Stimulated activated CD4-positive, alpha-beta T cell treated with anti-CD3 and anti-CD28 coated beads, Interleukin-2, amount 100 ng/mL, for 24 hours (primary cell): ENCODE measurements around the gene FBXO5.
A peak's percentile ranks its signal among the peaks of the same experiment; 100 is the strongest.
"Not testable (repeated sequence)": the region's sequence is repeated elsewhere in the genome, so short reads cannot be mapped to it uniquely, and the experiment has no call there.

Source experiments
- DNase-seq, 2 donors: peaks; one replicate each; pipeline ENCODE4 v3.0.0-alpha.2; 2020

Gene FBXO5, protein sequence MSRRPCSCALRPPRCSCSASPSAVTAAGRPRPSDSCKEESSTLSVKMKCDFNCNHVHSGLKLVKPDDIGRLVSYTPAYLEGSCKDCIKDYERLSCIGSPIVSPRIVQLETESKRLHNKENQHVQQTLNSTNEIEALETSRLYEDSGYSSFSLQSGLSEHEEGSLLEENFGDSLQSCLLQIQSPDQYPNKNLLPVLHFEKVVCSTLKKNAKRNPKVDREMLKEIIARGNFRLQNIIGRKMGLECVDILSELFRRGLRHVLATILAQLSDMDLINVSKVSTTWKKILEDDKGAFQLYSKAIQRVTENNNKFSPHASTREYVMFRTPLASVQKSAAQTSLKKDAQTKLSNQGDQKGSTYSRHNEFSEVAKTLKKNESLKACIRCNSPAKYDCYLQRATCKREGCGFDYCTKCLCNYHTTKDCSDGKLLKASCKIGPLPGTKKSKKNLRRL

DNA sequence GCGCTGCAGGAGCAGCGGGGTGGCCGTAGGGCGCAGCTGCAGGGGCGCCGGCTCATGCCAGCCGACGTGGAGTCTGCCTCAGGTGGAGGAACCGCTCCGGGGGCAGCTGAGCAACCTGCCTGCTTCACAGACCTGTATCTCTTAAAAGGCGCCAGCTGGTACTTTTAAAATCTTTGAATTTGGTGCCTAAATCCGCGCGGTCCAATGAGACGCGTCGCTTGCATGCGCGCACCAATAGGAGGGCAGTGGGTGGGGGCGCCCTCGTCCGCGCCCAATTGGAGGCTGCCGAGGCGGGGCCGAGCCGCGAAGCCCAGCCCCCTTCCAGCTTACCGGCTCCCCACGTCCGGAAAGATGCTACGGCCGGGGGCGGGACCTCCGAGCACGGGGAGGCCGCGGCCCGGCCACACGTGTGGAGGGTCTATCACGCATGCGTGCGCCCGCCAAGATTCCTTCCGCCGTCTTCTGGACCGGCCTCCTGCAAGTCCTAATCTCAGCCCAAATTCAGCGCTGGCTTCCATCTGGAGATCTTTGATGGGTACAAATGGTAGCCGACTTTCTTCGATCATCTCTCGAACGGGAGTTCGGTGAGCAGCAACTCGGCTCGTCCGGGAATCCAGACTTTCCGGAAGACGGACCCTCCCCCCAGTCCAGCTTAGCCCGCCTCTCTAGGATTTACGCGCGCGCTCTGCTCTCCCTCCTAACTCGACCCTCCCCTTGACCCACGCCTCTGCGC is at the start of gene FBXO5:
FBXO5 (minus strand) TSS at position 138 of the 733 bp plus-strand sequence; CDS start at position 56, 82 bp downstream.
- peak; percentile 97 to 98 for DNase-seq

DNA sequence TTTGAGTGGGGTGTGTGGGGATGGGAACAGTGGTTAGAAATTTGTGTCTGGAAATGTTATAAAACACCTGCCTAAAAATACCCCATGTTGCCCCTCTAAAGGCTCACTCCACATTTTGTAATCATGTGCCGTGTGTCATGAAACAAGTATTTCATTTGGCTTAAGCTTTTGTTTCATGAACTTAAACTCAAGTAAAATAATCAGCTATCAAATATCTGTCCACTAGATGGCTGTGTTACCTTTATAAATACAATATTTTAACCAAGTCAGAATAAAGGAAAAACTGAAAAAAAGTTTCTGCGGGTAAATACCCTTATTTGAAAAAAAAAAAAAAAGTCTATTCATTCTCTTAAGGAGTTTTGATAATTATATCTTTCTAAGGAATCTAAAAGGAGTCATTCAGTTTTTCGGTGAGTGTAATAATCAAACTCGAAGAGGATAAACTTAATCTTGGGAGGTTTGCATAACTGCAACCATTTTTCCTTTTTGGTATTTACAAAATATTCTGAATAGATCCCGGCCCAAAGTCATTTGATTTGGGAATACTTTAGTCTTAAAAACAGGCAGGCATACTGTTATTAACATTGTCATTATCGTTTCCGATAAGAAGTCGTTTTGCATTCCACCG is 49.5 kb upstream of the FBXO5 start:
- no peak for DNase-seq

DNA sequence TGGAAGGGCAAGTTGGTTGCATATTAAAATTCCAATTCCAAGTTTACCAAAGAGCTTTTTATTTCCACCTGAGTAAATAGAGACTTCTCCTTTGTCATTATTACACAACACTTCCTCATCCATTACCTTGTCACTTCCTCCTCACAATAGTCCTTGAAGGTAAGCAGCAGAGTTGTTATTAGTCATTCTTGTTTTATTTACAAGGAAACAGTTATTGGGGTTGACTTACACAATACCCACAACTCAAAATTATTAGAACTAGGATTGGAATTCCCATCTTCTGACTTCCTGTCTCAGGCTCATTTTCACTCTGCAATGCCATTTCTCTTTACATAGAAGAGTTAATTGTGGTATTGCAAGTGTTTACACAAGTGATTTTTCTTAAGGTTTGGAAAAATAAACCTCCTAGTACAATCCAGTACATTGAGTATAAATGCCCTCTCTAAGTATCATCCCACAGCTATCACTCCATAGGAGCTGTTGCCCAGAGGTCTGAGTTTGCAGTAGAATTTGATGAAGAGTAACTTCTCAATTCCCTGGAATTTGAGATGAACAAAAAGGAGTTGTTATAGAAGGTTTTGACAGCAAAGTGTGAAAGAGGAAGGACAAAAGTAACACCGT is 48.6 kb upstream of the FBXO5 start:
- DNase-seq, result no peak

DNA sequence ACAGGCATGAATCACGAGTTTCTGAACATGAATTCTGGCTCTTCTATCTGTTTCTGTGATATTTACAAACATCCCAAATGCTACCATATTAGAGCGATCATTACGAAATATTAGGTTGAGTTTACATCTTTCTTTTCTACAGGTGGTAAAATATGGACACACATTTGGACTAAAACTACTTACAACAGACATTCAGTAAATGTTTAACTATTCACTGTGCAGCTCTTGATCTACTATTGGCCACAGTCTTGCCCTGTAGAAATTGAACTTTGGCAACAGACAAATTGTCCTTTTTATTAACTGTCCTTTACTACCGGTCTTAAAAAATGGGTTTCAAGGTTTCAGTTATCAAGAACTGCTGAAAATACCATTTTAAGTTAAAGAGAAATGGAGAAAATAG is 46.1 kb upstream of the FBXO5 start:
- no peak for DNase-seq

DNA sequence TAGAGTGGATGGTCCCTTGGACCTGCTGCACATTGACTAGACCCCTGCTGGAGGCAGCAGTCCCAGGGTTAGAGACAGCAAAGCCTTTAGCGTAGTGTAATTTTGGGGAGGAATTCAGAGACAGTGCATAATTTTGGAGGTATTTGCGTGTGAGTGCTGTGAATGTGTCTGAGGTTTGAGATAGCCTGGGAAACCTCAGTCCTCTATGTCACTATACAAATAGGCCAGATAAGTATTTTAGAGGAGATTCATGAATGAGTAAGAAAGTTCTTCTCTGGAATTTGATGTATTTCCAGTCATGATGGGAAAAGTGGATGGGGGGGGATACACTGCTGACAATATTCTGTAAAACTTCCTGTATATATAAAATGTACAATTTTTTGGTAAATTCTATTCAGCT is 45.4 kb upstream of the FBXO5 start:
- DNase-seq, result no peak

DNA sequence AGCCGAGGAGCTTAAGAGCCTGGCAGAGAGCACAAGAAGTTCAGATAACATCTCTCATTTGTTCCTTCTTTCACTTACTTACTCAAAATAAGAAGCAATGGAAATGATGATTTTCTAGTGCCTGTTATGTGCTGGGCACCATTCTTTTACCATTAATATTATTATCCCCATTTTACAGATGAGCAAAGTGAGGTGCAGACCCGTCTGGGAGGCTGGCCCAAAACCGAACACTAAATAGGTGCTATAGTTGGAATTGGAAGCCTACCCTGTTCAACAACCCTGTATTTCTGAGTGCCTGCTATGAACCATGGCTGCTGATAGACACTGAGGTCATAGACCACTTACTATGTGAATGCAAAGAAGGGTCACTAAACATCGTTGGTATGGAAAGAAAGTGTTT is 44.6 kb upstream of the FBXO5 start:
- no peak for DNase-seq

DNA sequence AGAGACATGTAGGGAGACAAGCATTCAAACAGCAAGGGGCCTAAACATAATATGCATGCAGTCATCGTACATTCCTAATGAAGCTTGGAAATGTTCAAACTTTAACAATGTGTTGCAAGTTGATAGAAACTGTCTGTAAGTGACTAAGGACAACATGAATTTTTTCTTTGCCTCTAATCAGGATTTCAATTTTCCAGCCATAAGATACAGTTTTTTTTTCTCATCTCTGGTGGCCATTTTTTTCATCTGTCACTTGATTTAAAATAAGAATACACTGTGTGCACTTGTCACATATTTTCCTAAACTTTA is 41.8 kb upstream of the FBXO5 start:
- DNase-seq, result no peak

DNA sequence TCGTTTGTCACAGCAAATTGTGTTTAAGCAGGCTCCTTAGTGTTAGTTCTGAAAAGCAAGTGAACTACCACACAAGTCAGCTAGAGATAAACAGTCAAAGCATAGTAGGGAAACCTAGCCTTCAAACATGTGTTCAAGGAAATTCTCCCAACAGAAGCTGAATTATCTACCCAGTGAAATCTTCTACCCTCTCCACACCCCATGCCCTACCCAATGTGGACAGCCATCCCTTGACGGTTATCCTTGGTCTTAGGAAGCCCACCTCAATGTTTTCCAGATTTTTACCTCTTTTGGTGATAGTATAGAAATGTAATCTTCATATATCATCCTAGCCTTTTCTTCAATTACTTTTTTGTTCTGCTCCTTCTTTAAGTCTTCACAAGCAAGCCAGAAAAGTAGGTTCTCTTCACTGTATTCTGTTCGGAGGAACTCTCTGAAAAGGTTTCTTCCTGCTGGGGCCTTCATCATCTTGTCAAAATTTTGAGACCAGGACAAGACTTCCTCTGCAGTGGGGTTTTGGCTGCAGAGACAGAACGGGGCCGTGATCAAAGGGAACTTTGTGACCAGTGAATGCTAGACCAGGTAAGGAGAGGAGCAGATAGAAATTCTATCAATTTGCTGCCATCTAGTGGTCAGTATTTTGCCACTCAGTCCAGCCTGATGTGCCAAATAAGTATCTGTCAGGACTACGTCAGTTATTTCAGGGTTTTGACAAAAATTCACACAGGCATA is 41.3 kb upstream of the FBXO5 start:
- peak; percentile 14 to 28 for DNase-seq

DNA sequence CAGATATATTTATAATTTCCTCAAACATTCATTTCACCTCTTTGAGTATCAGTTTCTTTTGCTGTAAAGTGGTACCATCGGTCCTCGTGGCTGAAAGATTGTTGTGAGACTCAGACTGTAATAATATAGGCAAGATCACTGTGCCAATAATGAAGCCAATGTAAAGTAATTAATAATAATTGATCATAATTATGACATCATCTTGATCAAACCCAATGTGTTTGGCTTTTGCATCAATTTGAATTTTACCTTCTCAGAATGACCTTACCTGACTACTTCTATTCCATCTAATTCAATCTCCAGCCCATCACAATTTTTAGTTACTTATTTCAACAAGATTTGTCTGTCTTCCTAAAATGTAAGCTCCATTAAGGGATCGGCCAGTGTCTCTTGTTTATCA is 35.5 kb upstream of the FBXO5 start:
- no peak for DNase-seq

DNA sequence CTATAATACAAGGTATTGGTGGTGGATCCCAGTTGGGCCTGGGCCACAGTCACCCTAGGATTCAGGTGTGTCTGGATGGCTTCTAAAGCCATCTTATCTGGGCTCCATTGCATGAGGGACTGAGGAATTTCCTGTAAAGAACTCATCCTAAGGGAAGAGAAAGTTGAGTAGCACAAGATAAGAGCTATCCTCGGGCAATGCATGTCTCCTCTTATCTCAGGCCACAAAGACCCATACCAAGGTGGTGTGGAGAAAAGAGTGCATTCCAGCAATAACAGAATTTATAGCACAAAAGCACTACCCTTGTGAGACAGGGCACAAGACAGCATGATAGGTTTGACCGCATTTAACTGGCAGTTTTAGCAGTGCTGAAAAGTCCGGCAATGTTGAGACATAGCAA is 34.0 kb upstream of the FBXO5 start:
- no peak for DNase-seq

DNA sequence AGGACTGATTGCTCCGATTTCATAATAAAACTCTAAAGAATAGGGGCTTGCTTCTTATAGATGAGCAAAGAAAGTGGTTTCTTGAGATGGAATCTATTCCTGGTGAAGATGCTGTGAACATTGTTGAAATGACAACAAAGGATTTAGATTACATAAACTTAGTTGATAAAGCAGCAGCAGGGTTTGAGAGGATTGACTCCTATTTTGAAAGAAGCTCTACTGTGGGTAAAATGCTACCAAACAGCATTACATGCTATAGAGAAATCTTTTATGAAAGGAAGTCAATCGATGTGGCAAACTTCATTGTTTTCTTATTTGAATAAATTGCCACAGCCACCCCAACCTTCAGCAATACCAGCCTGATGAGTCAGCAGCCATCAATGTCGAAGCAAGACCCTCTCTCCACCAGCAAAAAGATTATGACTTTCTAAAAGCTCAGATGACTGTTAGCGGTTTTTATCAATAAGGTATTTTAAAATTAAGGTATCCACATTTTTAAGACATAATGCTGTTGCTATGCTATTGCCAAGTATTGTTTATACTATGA is 32.3 kb upstream of the FBXO5 start:
- no peak for DNase-seq

DNA sequence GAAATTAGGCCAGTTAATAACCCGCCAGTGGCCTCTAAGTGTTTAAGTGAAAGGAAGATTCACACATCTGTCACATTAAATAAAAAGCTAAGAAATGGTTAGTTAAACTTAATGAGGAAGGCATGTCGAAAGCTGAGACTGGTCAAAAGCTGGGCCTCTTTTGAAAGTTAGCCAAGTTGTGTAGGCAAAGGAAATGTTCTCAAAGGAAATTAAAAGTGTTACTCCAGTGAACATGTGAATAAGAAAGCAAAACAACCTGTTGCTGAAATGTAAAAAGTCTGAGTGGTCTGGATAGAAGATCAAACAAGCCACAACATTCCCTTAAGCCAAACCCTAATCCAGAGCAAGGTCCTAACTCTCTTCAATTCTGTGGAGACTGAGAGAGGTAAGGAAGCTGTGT is 30.6 kb upstream of the FBXO5 start:
- DNase-seq, result no peak

DNA sequence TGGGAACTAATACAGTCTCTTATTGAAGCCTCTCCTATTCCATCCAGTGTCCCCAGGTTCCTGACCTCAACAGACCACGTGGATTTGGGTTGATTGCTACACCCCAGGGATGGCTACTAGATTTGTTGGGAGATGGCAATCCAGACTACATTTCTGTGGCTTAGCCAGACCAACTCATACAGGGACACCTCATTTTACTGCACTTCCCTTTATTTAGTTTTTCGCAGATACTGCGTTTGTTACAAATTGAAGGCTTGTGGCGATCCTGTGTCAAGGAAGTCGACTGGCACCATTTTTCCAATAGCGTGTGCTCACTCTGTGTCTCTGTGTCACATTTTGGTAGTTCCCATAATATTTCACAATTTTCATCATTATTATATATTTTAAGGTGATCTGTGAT is 30.0 kb upstream of the FBXO5 start:
- no peak for DNase-seq

DNA sequence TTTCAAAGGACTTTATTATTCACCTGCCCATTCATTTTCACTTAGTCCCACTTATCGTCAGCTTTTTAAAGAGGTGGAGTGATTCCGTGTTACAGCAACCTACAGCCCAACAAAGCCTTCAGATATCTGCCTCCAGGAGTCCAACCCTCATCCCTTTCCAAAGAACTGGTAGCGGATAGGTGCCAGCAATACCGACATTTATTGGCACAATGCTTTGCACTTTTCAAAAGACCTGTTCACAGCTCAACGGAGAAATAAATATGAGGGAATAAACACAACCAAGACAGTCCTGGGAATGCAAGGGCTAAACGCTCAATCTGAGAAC is 20.5 kb upstream of the FBXO5 start:
- DNase-seq, result no peak

DNA sequence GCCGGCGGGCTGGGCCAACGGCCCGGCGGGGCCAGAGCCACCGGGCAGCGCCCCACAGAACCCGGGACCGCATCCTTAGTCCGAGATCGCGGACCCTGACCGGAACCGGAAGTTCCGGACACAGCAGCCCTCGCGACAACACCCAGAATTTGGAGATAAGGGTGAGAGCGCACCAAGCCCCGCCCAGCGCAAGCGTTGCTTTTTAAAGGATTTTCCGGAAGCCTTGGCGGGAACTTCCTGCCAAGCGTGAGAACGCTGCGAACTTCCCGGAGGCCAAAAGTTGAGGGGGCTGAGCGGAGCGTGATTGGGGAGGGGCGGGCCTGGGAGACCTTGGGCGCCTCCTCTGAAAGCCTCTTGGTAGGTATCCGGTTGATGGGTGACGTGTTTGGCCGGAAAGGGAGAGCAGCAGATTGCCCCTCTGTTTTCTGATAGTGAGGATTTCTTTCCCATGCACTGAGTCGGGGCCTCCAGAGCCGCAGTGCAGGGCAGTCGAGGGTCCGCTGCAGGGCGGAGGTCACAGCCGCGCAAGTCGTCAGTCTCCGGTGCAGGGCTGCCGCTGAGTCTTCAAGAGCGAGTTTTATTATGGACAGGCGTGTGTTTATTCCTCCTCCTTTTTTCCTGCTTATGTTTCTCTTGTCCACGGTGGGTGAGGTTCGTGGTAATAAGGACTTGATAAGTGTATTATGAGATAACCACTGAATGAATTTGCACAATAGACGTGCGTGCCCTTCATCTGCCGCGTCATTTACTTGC is 19.9 kb upstream of the FBXO5 start, which contains the start of gene MTRF1L:
MTRF1L (minus strand) TSS at position 97 of the 753 bp plus-strand sequence; CDS start at position 73, 24 bp downstream.
- DNase-seq, result peak; percentile 89 to 90

DNA sequence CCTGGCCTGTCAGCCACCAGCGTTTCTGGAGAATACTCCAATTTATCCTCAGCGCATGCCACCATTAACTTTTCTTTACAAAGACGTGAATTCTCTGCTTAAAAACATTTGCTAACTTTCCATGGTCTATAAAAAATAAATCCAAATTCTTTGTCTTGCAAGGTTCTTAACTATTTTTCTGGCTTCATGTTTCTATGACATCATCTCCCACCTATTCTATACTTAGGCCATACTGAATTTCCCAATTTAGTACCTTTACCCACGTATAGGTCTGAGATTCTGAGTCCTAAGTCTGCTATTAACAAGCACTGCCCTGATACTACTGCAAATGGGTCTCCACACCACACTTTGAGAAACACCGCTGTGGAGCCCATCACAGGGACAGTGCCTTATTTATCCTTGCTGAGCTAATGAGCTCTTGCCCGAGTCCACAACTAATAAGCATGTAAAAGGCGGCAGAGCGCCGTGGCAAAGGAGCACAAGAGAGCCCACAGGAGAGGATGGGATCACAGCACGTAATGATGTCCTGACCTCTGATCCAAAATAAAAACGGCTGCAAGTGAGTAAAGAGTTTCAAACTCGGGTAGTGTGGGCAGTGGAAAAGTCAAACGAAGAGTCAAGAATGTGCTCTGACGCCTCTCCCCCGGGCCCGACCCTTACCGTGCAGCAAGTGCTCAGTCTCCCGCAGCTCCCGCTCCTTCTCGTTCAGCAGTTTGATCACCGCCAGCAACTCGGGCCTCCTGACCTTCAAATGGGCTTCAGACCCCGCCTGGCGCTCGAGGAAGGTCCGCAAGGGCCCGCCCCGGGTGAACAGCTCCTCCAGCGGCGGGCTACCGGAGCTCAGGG is 19.1 kb upstream of the FBXO5 start:
- peak in 1 of 2 donors; percentile 45 for DNase-seq

DNA sequence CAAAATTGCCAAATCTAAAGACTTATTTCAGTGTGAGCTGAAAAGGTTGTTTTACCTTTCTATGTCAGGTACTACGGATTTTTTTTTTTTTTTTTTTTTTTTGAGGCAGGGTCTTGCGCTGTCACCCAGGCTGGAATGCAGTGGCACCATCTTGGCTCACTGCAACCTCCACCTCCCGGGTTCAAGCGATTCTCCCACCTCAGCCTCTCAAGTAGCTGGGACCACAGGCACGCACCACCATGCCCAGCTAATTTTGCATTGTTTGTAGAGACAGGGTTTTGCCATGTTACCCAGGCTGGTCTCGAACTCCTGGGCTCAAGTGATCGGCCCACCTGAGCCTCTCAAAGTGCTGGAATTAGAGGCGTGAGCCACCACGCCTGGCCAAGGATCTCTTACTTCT is 17.9 kb upstream of the FBXO5 start:
- DNase-seq, result not testable (repeated sequence)

DNA sequence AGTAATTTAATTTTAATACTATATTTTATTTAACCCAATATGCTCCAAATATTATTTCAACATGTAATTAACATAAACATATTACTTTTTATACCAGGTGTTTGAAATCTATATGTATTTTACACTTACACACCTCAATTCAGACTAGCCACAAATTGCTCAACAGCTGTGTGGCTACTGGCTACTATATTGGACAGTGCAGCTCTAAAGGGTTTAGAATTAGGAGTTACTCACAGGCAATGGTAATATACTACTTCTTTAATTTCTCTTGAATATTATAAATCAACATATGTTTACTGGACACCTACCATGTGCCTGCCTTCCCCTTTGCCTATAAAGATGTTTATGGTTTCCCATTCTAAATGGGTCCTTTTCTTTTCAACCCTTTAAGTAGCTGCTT is 17.4 kb upstream of the FBXO5 start:
- no peak for DNase-seq

DNA sequence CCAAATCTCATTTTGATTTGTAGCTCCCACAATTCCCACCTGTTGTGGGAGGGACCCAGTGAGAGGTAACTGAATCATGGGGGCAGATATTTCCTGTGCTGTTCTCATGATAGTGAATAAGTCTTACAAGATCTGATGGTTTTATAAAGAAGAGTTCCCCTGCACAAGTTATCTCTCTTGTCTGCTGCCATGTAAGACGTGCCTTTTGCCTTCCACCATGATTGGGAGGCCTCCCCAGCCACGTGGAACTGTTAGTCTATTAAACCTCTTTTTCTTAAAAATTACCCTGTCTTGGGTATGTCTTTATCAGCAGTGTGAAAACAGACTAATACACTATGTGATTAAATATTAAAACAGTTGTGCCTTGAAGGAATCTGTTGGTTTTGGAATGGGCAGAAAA is 16.7 kb upstream of the FBXO5 start:
- not testable (repeated sequence) for DNase-seq

DNA sequence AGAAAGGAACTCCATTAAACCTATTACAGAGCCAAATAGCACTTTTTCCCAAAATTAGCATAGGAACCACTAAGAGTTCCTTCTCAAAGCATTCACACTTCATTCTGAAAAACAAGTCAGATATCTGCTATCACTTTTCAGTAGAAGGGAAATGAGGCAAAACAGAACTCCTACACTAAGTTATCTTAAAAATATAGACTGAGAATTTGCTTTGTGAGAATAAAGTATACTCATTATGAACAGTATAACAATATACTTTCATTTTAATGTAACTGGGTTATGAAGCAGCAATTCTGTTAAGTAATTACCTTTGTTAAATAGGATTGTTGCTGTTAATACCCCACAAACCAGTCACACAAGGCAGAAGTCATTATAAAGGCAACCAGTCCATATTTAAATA is 11.0 kb upstream of the FBXO5 start:
- no peak for DNase-seq

DNA sequence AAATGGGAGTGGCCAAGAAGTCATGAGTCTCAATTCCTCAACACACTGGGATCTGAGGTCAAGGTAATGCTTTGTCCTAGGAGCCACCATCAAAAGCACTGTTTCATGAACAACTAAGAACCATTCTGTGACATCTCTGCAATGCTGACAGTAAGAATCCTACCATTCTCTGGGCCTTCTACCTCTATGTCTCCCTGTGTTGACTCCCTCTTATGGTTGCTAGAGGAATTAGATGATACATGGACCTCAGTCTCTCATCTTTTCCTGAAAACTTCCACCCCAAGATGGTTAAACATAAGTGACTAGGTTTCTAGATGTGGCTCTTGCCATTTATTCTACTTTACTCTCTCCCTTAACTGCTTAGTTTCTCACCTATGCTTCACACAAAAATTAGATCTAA is 10.6 kb upstream of the FBXO5 start:
- no peak for DNase-seq
